GM23338 (cell line): Measurements from ENCODE around the gene IPCEF1. TPM values are rescaled to one million over a fixed set of nuclear protein-coding genes. Genes with fewer than 3 reads are reported as not detected.

Source experiments
- ATAC-seq: fragments of 200-7000 bp; cut with Tn5 transposase; 3 replicates; pipeline ENCODE4 v1.9.1; 2020
- DNase-seq: peaks from one replicate; pipeline ENCODE4 v3.0.0-alpha.2; 2015; ENCODE audit warnings: low spot score
- H2AFZ ChIP-seq: fragments of 200-600 bp; sonication (generic); 2 replicates; pipeline ENCODE4 v1.8.0; 2016; ENCODE audit warnings: antibody characterized with exemption, mild to moderate bottlenecking, moderate library complexity
- H3F3A ChIP-seq: fragments of 200-600 bp; sonication (generic); replicated peaks from 2 replicates; pipeline ENCODE4 v1.8.0; 2017; ENCODE audit warnings: antibody characterized with exemption, mixed run types, low read depth
- H3K27ac ChIP-seq: fragments of 200-600 bp; sonication (generic); 2 replicates; pipeline ENCODE4 v1.6.1; 2016; ENCODE audit warnings: low read depth
- H3K27me3 ChIP-seq: fragments of 200-600 bp; sonication (generic); 2 replicates; pipeline ENCODE4 v1.8.0; 2016; ENCODE audit warnings: mild to moderate bottlenecking, mixed run types, moderate library complexity; ENCODE audit not compliant: insufficient read depth
- H3K36me3 ChIP-seq: fragments of 200-600 bp; sonication (generic); 2 replicates; pipeline ENCODE4 v1.8.0; 2016; ENCODE audit warnings: mild to moderate bottlenecking; ENCODE audit not compliant: insufficient read depth
- H3K4me1 ChIP-seq: fragments of 200-600 bp; sonication (generic); 2 replicates; pipeline ENCODE4 v1.8.0; 2016; ENCODE audit warnings: mild to moderate bottlenecking, moderate library complexity; ENCODE audit not compliant: insufficient read depth
- H3K4me2 ChIP-seq: fragments of 200-600 bp; sonication (generic); 2 replicates; pipeline ENCODE4 v1.7.1; 2017; ENCODE audit warnings: mixed run types
- H3K4me3 ChIP-seq: fragments of 200-600 bp; sonication (generic); 2 replicates; pipeline ENCODE4 v1.6.1; 2016; ENCODE audit warnings: mixed run types
- H3K79me2 ChIP-seq: fragments of 200-600 bp; sonication (generic); replicated peaks from 2 replicates; pipeline ENCODE4 v1.8.0; 2017; ENCODE audit warnings: mild to moderate bottlenecking; ENCODE audit not compliant: insufficient read depth
- H3K9me2 ChIP-seq: fragments of 200-600 bp; sonication (generic); 2 replicates; pipeline ENCODE4 v1.8.0; 2017; ENCODE audit not compliant: insufficient read depth
- H4K20me1 ChIP-seq: fragments of 200-600 bp; sonication (generic); replicated peaks from 2 replicates; pipeline ENCODE4 v1.8.0; 2017; ENCODE audit warnings: mild to moderate bottlenecking; ENCODE audit not compliant: insufficient read depth
- H3K27ac Mint-ChIP-seq: 2 replicates; pipeline ENCODE4 v1.8.0; 2020; ENCODE audit warnings: inconsistent platforms, mild to moderate bottlenecking, moderate library complexity, mixed read lengths
- H3K27me3 Mint-ChIP-seq: 3 replicates; pipeline ENCODE4 v1.8.0; 2022; ENCODE audit warnings: low read depth, mild to moderate bottlenecking, moderate library complexity, mixed read lengths, inconsistent platforms; ENCODE audit not compliant: insufficient read depth, poor library complexity
- H3K36me3 Mint-ChIP-seq: 3 replicates; pipeline ENCODE4 v1.8.0; 2021; ENCODE audit warnings: low read depth, mild to moderate bottlenecking, inconsistent platforms, moderate library complexity, mixed read lengths
- H3K4me1 Mint-ChIP-seq: 3 replicates; pipeline ENCODE4 v1.8.0; 2020; ENCODE audit warnings: mild to moderate bottlenecking, inconsistent platforms, mixed read lengths
- H3K4me3 Mint-ChIP-seq: 3 replicates; pipeline ENCODE4 v1.8.0; 2021; ENCODE audit warnings: moderate library complexity, mild to moderate bottlenecking, inconsistent platforms, mixed read lengths
- H3K9me3 Mint-ChIP-seq: 3 replicates; pipeline ENCODE4 v1.8.0; 2020; ENCODE audit warnings: moderate library complexity, mild to moderate bottlenecking, inconsistent platforms, mixed read lengths
- CREB1 ChIP-seq: fragments of 250-450 bp; sonication (Bioruptor Pico); IDR thresholded peaks from 2 replicates; pipeline ENCODE4 v1.5.0; 2020; ENCODE audit warnings: low read depth, mild to moderate bottlenecking, moderate library complexity
- CTCF ChIP-seq, 2 experiments: fragments of 200-600 bp in 1 of 2; sonication (generic) in 1 of 2; conservative IDR thresholded peaks; 2 replicates each; pipeline versions ENCODE4 v1.5.1 to v1.6.1; 2016 to 2017; ENCODE audit warnings: antibody characterized with exemption in 2 of 2, low read depth in 2 of 2, mild to moderate bottlenecking in 2 of 2, moderate library complexity in 1 of 2
- ETS1 ChIP-seq: IDR thresholded peaks from 2 replicates; pipeline ENCODE4 v1.6.1; 2016; ENCODE audit warnings: antibody characterized with exemption
- EZH2 ChIP-seq: fragments of 200-600 bp; sonication (generic); IDR thresholded peaks from one replicate; pipeline ENCODE4 v1.8.0; 2017; ENCODE audit warnings: antibody characterized with exemption, mild to moderate bottlenecking, low read depth; ENCODE audit not compliant: unreplicated experiment
- EZH2phosphoT487 ChIP-seq: fragments of 200-600 bp; sonication (generic); IDR thresholded peaks from one replicate; pipeline ENCODE4 v1.8.1; 2018; ENCODE audit warnings: antibody characterized with exemption; ENCODE audit not compliant: unreplicated experiment
- JUNB ChIP-seq: IDR thresholded peaks from one replicate; pipeline ENCODE4 v1.6.1; 2016; ENCODE audit warnings: antibody characterized with exemption; ENCODE audit not compliant: unreplicated experiment
- NANOG ChIP-seq: IDR thresholded peaks from 2 replicates; pipeline ENCODE4 v1.6.1; 2016; ENCODE audit warnings: antibody characterized with exemption, borderline replicate concordance
- POLR2AphosphoS5 ChIP-seq: IDR thresholded peaks from 2 replicates; pipeline ENCODE4 v1.6.1; 2016; ENCODE audit warnings: antibody characterized with exemption, low read depth
- REST ChIP-seq: IDR thresholded peaks from one replicate; pipeline ENCODE4 v1.6.1; 2018; ENCODE audit warnings: antibody characterized with exemption; ENCODE audit not compliant: unreplicated experiment
- STAT1 ChIP-seq: IDR thresholded peaks from one replicate; pipeline ENCODE4 v1.6.1; 2016; ENCODE audit warnings: antibody characterized with exemption; ENCODE audit not compliant: unreplicated experiment
- ZNF114 ChIP-seq: fragments of 250-450 bp; sonication (Bioruptor Pico); IDR thresholded peaks from 2 replicates; pipeline ENCODE4 v1.5.0; 2020; ENCODE audit warnings: mild to moderate bottlenecking, moderate library complexity
- ZNF331 ChIP-seq: fragments of 250-450 bp; sonication (Bioruptor Pico); IDR thresholded peaks from 2 replicates; pipeline ENCODE4 v1.5.0; 2020; ENCODE audit warnings: low read depth, mild to moderate bottlenecking, moderate library complexity
- ZNF462 ChIP-seq: fragments of 250-450 bp; sonication (Bioruptor Pico); IDR thresholded peaks from 2 replicates; pipeline ENCODE4 v1.5.0; 2020; ENCODE audit warnings: mild to moderate bottlenecking, moderate library complexity
- polyA plus RNA-seq: library from polyadenylated mRNA; unstranded; fragments of >200 nt; fragmentation: Nextera tagmentation; extraction: Ambion mirVana; gene quantifications from 2 replicates; pipeline ENCODE4 v1.2.1, GENCODE V29; 2016
- total RNA-seq: library from RNA; depleted of rRNA; stranded (reverse); fragments of >200 nt; shearing (Covaris generic); gene quantifications from 2 replicates; pipeline ENCODE4 v1.2.3, GENCODE V29; 2014

Gene IPCEF1
- total and polyA plus RNA-seq, 2 experiments from 2014 or later, result 0.15 to 1.8 TPM

GRCh38 chr6:154360476-154360875 lies 3.9 kb upstream of the IPCEF1 start:
- no peak overlapping the region for H3K4me3 ChIP-seq
- Mint-ChIP-seq H3K27me3 (no peaks in the 10 kb centered on the region), H3K9me3 (no peaks in the 10 kb centered on the region), H3K27ac (no peak overlapping the region), H3K4me3 (no peak overlapping the region), H3K4me1 (no peaks in the 10 kb centered on the region; the same call in 2 of the 3 replicates), H3K36me3 (no peaks in the 10 kb centered on the region)
- no peaks in the 10 kb centered on the region for H3K4me1 ChIP-seq
- no peak for DNase-seq
- no peaks in the 10 kb centered on the region for H3K36me3 ChIP-seq
- no peaks in the 10 kb centered on the region for H4K20me1 ChIP-seq
- H3K27ac ChIP-seq, result no peak overlapping the region
- peak overlapping the region; percentile 14; the same call in 1 of the 2 replicates for H2AFZ ChIP-seq
- H3F3A ChIP-seq, result no peaks in the 10 kb centered on the region
- no peak for TF ChIP-seq ZNF114 (CRISPR knock-in tag)
- TF ChIP-seq NANOG, result no peak
- TF ChIP-seq EZH2phosphoT487, result no peak
- TF ChIP-seq STAT1, result no peak
- TF ChIP-seq POLR2AphosphoS5, result no peak
- no peak for TF ChIP-seq ETS1
- no peak for TF ChIP-seq JUNB
- no peak for TF ChIP-seq EZH2
- no peak for TF ChIP-seq CREB1 (CRISPR knock-in tag)
- TF ChIP-seq ZNF462, result no peak
- no peak for TF ChIP-seq ZNF331 (CRISPR knock-in tag)
- no peak for TF ChIP-seq CTCF (conservative IDR thresholded peaks at IDR 0.05; ENCODE audit: low read depth in 2 of 2)
- no peak for TF ChIP-seq REST
- ATAC-seq, result no peak
- H3K4me2 ChIP-seq, result no peak overlapping the region
- H3K27me3 ChIP-seq, result no peaks in the 10 kb centered on the region
- H3K9me2 ChIP-seq, result no peaks in the 10 kb centered on the region
- H3K79me2 ChIP-seq, result no peaks in the 10 kb centered on the region
